Measurements from ENCODE around the gene SLC25A14.

SLC25A14 gene

GRCh38 chrX:130339408-130340222 is at the start of gene SLC25A14:
Gene SLC25A14 (plus strand): TSS chrX:130339919. CDS start chrX:130340279, 360 bp downstream.
- no peaks in the 10 kb centered on the region for H3K9me2 ChIP-seq (replicated peaks; ENCODE audit: insufficient read depth, low read length)
- no peaks in the 10 kb centered on the region for H3K9me3 ChIP-seq (replicated peaks; ENCODE audit: insufficient read depth, low read length)
- H3K4me2 ChIP-seq (ENCODE audit: low read depth, low read length), result peak within 1 kb of the TSS; percentile 68
- H2AFZ ChIP-seq (ENCODE audit: low read length), result peak within 1 kb of the TSS; percentile 95
- H3K9ac ChIP-seq (ENCODE audit: low read length), result peak within 1 kb of the TSS; percentile 85
- no peaks in the 10 kb centered on the region for H3K4me1 ChIP-seq (ENCODE audit: low read length)
- no peaks in the 10 kb centered on the region for H3F3A ChIP-seq (ENCODE audit: insufficient read depth, low read length)
- H3K36me3 ChIP-seq (replicated peaks; ENCODE audit: insufficient read depth, low read length), result no peaks in the 10 kb centered on the region
- DNase-seq, result peak; percentile 82
- no peaks in the 10 kb centered on the region for H3K79me2 ChIP-seq (ENCODE audit: low read length)
- H3K27ac ChIP-seq (ENCODE audit: low read length), result peak within 1 kb of the TSS; percentile 54
- TF ChIP-seq EZH2 (optimal IDR thresholded peaks at IDR 0.05; ENCODE audit: low read depth, low read length) (no peak), CTCF (IDR thresholded peaks at IDR 0.05; ENCODE audit: low read length) (no peak), EZH2phosphoT487 (IDR thresholded peaks at IDR 0.05; ENCODE audit: low read length) (no peak)
- no peaks in the 10 kb centered on the region for H4K20me1 ChIP-seq (ENCODE audit: insufficient read depth, low read length)
- no peaks in the 10 kb centered on the region for H3K27me3 ChIP-seq (replicated peaks; ENCODE audit: insufficient read depth, low read length)
- H3K4me3 ChIP-seq (ENCODE audit: low read length), result peak within 1 kb of the TSS; percentile 87

- Histone ChIP-seq H3K9me2 (replicated peaks; ENCODE audit: insufficient read depth, low read length) (no peaks in the 10 kb centered on the region), H2AFZ (ENCODE audit: low read length) (no peak overlapping the region), H3K4me2 (ENCODE audit: low read depth, low read length) (no peak overlapping the region), H3K9ac (ENCODE audit: low read length) (no peak overlapping the region), H3K9me3 (replicated peaks; ENCODE audit: insufficient read depth, low read length) (no peaks in the 10 kb centered on the region), H3K4me1 (ENCODE audit: low read length) (no peaks in the 10 kb centered on the region), H3K27me3 (replicated peaks; ENCODE audit: insufficient read depth, low read length) (no peaks in the 10 kb centered on the region), H3K27ac (ENCODE audit: low read length) (no peak overlapping the region), H3K4me3 (ENCODE audit: low read length) (no peak overlapping the region), H3K79me2 (ENCODE audit: low read length) (no peaks in the 10 kb centered on the region), H4K20me1 (ENCODE audit: insufficient read depth, low read length) (no peaks in the 10 kb centered on the region), H3F3A (ENCODE audit: insufficient read depth, low read length) (no peaks in the 10 kb centered on the region), H3K36me3 (replicated peaks; ENCODE audit: insufficient read depth, low read length) (no peaks in the 10 kb centered on the region)
- TF ChIP-seq CTCF (IDR thresholded peaks at IDR 0.05; ENCODE audit: low read length), result no peak
- TF ChIP-seq EZH2 (optimal IDR thresholded peaks at IDR 0.05; ENCODE audit: low read depth, low read length), result no peak
- no peak for TF ChIP-seq EZH2phosphoT487 (IDR thresholded peaks at IDR 0.05; ENCODE audit: low read length)
- no peak for DNase-seq
These were observed 44.0 kb upstream of the SLC25A14 start for GRCh38 chrX:130295519-130296296.

GRCh38 chrX:130296297-130296678 is 43.4 kb upstream of the SLC25A14 start:
- H3K27ac ChIP-seq (ENCODE audit: low read length), result no peak overlapping the region
- no peaks in the 10 kb centered on the region for H3K9me2 ChIP-seq (replicated peaks; ENCODE audit: insufficient read depth, low read length)
- no peaks in the 10 kb centered on the region for H3F3A ChIP-seq (ENCODE audit: insufficient read depth, low read length)
- no peak overlapping the region for H2AFZ ChIP-seq (ENCODE audit: low read length)
- no peak for DNase-seq
- H3K4me2 ChIP-seq (ENCODE audit: low read depth, low read length), result no peak overlapping the region
- H3K27me3 ChIP-seq (replicated peaks; ENCODE audit: insufficient read depth, low read length), result no peaks in the 10 kb centered on the region
- no peaks in the 10 kb centered on the region for H3K36me3 ChIP-seq (replicated peaks; ENCODE audit: insufficient read depth, low read length)
- TF ChIP-seq EZH2 (optimal IDR thresholded peaks at IDR 0.05; ENCODE audit: low read depth, low read length), result no peak
- TF ChIP-seq CTCF (IDR thresholded peaks at IDR 0.05; ENCODE audit: low read length), result no peak
- no peak for TF ChIP-seq EZH2phosphoT487 (IDR thresholded peaks at IDR 0.05; ENCODE audit: low read length)
- H3K4me3 ChIP-seq (ENCODE audit: low read length), result no peak overlapping the region
- no peaks in the 10 kb centered on the region for H3K9me3 ChIP-seq (replicated peaks; ENCODE audit: insufficient read depth, low read length)
- no peaks in the 10 kb centered on the region for H4K20me1 ChIP-seq (ENCODE audit: insufficient read depth, low read length)
- no peaks in the 10 kb centered on the region for H3K4me1 ChIP-seq (ENCODE audit: low read length)
- no peak overlapping the region for H3K9ac ChIP-seq (ENCODE audit: low read length)
- H3K79me2 ChIP-seq (ENCODE audit: low read length), result no peaks in the 10 kb centered on the region

Measured in MM.1S (cell line).